ENCODE data around the gene ZFC3H1. TPM values are rescaled to one million over a fixed set of nuclear protein-coding genes. Genes with fewer than 3 reads are reported as not detected.

ZFC3H1 gene
- total and polyA plus RNA-seq, 2 of the 13 experiments (the other 11 are each of a cell fraction or from before 2014, with no cell fraction given), result 17.1 to 38.3 TPM

GRCh38 chr12:71566655-71567054, 97.0 kb downstream of the ZFC3H1 start:
- intact Hi-C loops (cut with micrococcal nuclease; ENCODE audit: unreplicated experiment) (no loop called here), in situ Hi-C loops (cut with HindIII; ENCODE audit: extremely low pct_ligation_motif_present, low pct_unique_long_range_greater_than_20kb) (no loop called here)
- Histone ChIP-seq H3K9me3 (ENCODE audit: low read length) (no peaks in the 10 kb centered on the region), H2AFZ (ENCODE audit: low read length) (no peak overlapping the region), H3K27ac (ENCODE audit: extremely low read length, insufficient read depth, low read length) (no peak overlapping the region), H3K4me2 (ENCODE audit: low read depth, low read length) (no peak overlapping the region), H3K27me3 (ENCODE audit: control insufficient read depth in 1 of 2, insufficient read depth in 2 of 2, low read length in 2 of 2) (no peaks in the 10 kb centered on the region), H4K20me1 (ENCODE audit: insufficient read depth, low read length) (no peaks in the 10 kb centered on the region), H3K36me3 (replicated peaks in 1 of 2; ENCODE audit: control insufficient read depth in 1 of 2, insufficient read depth in 2 of 2, low read length in 2 of 2) (peaks cover 20 to 62% of the 10 kb centered on the region in 2 experiments), H3K4me1 (ENCODE audit: insufficient read depth, low read length) (no peaks in the 10 kb centered on the region), H3K79me2 (ENCODE audit: insufficient read depth, low read length) (no peaks in the 10 kb centered on the region), H3K4me3 (replicated peaks in 1 of 3; ENCODE audit: insufficient read depth in 1 of 3, low read depth in 2 of 3, low read length in 3 of 3) (no peak overlapping the region), H3K9ac (ENCODE audit: insufficient read depth, low read depth, low read length) (no peak overlapping the region)
- POLR2A ChIA-PET, result no interaction called here
- CTCF ChIA-PET (ENCODE audit: low intra/inter-chr PET ratio, low total read pairs), result no interaction called here
- no peak for TF ChIP-seq KDM6A (CRISPR knock-in tag; IDR thresholded peaks at IDR 0.05; ENCODE audit: low read depth)
- TF ChIP-seq ZFYVE20 (CRISPR knock-in tag; IDR thresholded peaks at IDR 0.05; ENCODE audit: borderline replicate concordance, low read depth), result no peak
- TF ChIP-seq EP300 (IDR thresholded peaks at IDR 0.05; ENCODE audit: low read depth in 2 of 2, low read length in 2 of 2), result no peak
- no peak for TF ChIP-seq EP300 (CRISPR knock-in tag; IDR thresholded peaks at IDR 0.05; ENCODE audit: borderline replicate concordance)
- no peak for TF ChIP-seq PAF1 (CRISPR knock-in tag; IDR thresholded peaks at IDR 0.05)
- TF ChIP-seq ZNF749 (CRISPR knock-in tag; IDR thresholded peaks at IDR 0.05; ENCODE audit: borderline replicate concordance), result no peak
- no peak for TF ChIP-seq RNF2 (conservative IDR thresholded peaks at IDR 0.05; ENCODE audit: low read depth)
- TF ChIP-seq IKZF5 (CRISPR knock-in tag; IDR thresholded peaks at IDR 0.05), result no peak
- TF ChIP-seq ZNF138 (CRISPR knock-in tag; IDR thresholded peaks at IDR 0.05; ENCODE audit: low read depth), result no peak
- TF ChIP-seq HMG20B (CRISPR knock-in tag; conservative IDR thresholded peaks at IDR 0.05), result no peak
- TF ChIP-seq HNF1A (IDR thresholded peaks at IDR 0.05; ENCODE audit: low read depth), result no peak
- TF ChIP-seq HNF1A (CRISPR knock-in tag; IDR thresholded peaks at IDR 0.05; ENCODE audit: borderline replicate concordance), result no peak
- no peak for TF ChIP-seq YY1 (IDR thresholded peaks at IDR 0.05; ENCODE audit: insufficient read depth, insufficient replicate concordance, low read depth, low read length)
- TF ChIP-seq SIX1 (CRISPR knock-in tag; IDR thresholded peaks at IDR 0.05; ENCODE audit: borderline replicate concordance), result no peak
- TF ChIP-seq ATF7-NPFF (CRISPR knock-in tag; IDR thresholded peaks at IDR 0.05; ENCODE audit: low read depth), result no peak
- no peak for TF ChIP-seq ZNF280B (CRISPR knock-in tag; IDR thresholded peaks at IDR 0.05; ENCODE audit: borderline replicate concordance)
- no peak for DNase-seq (ENCODE audit: low spot score)
- FAIRE-seq, result no peak
- BruUV-seq (replicated peaks), result no TSS peak
- 100% methylated on average over 2 of the region's 2 CpGs for WGBS (ENCODE audit: low lambda C conversion rate)
- no peak for ATAC-seq

Measured in HepG2 (cell line).